HepG2 (cell line): ENCODE results near the gene SLC38A1.

ENCODE experiments used
- CC2D1A ChIP-seq: sonication (generic); formaldehyde crosslinking; IDR thresholded peaks from 2 replicates; pipeline ENCODE4 v1.8.1; 2023; ENCODE audit warnings: mild to moderate bottlenecking, missing genetic modification reagents
- MYC ChIP-seq: sonication (generic); formaldehyde crosslinking; IDR thresholded peaks from 2 replicates; pipeline ENCODE4 v1.9.0; 2021; ENCODE audit warnings: missing genetic modification reagents, borderline replicate concordance
- RARG ChIP-seq: sonication (generic); formaldehyde crosslinking; IDR thresholded peaks from 2 replicates; pipeline ENCODE4 v1.4.0; 2020; ENCODE audit warnings: low read depth, mild to moderate bottlenecking, missing genetic modification reagents

DNA sequence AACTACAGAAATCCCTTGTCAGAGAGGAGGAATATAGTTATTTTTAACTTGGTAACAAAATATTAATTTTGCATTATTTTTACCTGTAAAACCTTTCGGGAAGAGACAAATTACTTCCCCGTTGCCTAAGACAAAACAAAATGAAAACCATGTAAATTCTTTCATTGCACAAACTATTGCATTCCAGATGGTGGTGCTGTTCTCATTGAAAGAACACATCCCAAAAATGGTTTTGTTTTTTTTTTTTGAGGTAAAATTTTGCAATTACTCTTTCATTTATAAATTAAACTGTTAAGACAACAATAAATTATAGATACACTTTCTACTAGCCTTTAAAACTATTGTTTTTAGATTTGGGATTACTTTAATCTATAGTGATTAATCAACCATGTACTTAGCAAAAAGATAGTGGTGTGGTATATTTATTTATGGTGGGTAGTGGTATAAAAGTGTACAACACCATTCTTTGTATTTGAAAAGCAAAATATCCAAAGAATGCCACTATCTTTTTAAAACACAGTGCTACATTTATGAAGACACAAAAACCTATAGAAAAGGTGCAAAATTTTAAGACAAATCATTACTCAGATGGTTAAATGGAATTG is 115.5 kb downstream of the SLC38A1 start:
- TF ChIP-seq CC2D1A (CRISPR knock-in tag) (no peak), RARG (CRISPR knock-in tag) (no peak), MYC (no peak)
